C4-2B (cell line): ENCODE results near the gene KCNQ1.

ENCODE experiments used
- CTCF ChIP-seq: fragments of 450-650 bp; conservative IDR thresholded peaks from 2 replicates; pipeline ENCODE4 v1.5.1; 2017; ENCODE audit warnings: mild to moderate bottlenecking
- ZFX ChIP-seq: fragments of 450-650 bp; IDR thresholded peaks from 2 replicates; pipeline ENCODE4 v1.6.1; 2017

GRCh38 chr11:2736577-2737225, 291.9 kb downstream of the KCNQ1 start:
- TF ChIP-seq CTCF (no peak), ZFX (no peak)
